K562 (cell line): ENCODE results near the gene TEAD3. TPM values are rescaled to one million over a fixed set of nuclear protein-coding genes. Genes with fewer than 3 reads are reported as not detected.

Experiments used
- ATAC-seq: fragments of 200-7000 bp; cut with Tn5 transposase; 3 replicates; pipeline ENCODE4 v1.9.1; 2020; ENCODE audit warnings: moderate library complexity
- BruUV-seq: library from RNA; stranded (reverse); fragments of 400-500 nt; replicated peaks from 2 replicates; lab custom pipeline; 2021; lab: Mats Ljungman, UMichigan
- CTCF ChIA-PET: fragments of 300-600 bp; formaldehyde crosslinking; extraction: SDS; loops from one replicate; lab custom pipeline; 2021; ENCODE audit warnings: low intra/inter-chr PET ratio; lab: Yijun Ruan, JAX
- POLR2A ChIA-PET: fragments of 300-600, 350-650 bp; sonication (Branson Sonifier 250); formaldehyde crosslinking; extraction: SDS; loops from one replicate; lab custom pipeline; 2021; ENCODE audit warnings: antibody characterized with exemption, inconsistent platforms; lab: Yijun Ruan, JAX
- DNase-seq, 4 experiments: peaks; one replicate each; pipeline versions ENCODE4 v3.0.0 to v3.0.0-alpha.2; 2011 to 2018; ENCODE audit warnings: low spot score in 3 of 4, mixed read lengths in 3 of 4; ENCODE audit errors: extremely low read depth in 1 of 4
- FAIRE-seq: peaks from 2 replicates; lab custom pipeline; 2011; peaks lifted over from hg19 to GRCh38; lab: Jason Lieb, UNC
- H2AFZ ChIP-seq: 2 replicates; pipeline ENCODE4 v1.6.0; 2011; ENCODE audit warnings: low read depth, low read length, control low read depth, inconsistent platforms
- H3K27ac ChIP-seq: fragments of 200-600 bp; 3 replicates; pipeline ENCODE4 v1.8.0; 2011; ENCODE audit warnings: low read depth, mild to moderate bottlenecking, control low read depth, inconsistent platforms, low read length, moderate library complexity, mixed read lengths; ENCODE audit errors: extremely low read depth
- H3K27me3 ChIP-seq, 2 experiments: fragments of 300-600 bp in 1 of 2; 2 replicates in 1 of 2; 3 replicates in 1 of 2; pipeline versions ENCODE4 v1.6.0 to v1.8.0; 2011; ENCODE audit warnings: inconsistent platforms in 2 of 2, low read length in 2 of 2, mild to moderate bottlenecking in 1 of 2, mixed read lengths in 1 of 2, moderate library complexity in 1 of 2; ENCODE audit not compliant: control insufficient read depth in 2 of 2, insufficient read depth in 2 of 2
- H3K36me3 ChIP-seq: fragments of 300-600 bp; 3 replicates; pipeline ENCODE4 v1.8.0; 2011; ENCODE audit warnings: mild to moderate bottlenecking, low read length, inconsistent platforms; ENCODE audit not compliant: control insufficient read depth, insufficient read depth
- H3K4me1 ChIP-seq, 2 experiments: fragments of 200-600 bp in 1 of 2; replicated peaks in 1 of 2; 2 replicates in 1 of 2; 3 replicates in 1 of 2; pipeline versions ENCODE4 v1.5.1 to v1.8.0; 2011; ENCODE audit warnings: inconsistent platforms in 2 of 2, low read length in 2 of 2, mild to moderate bottlenecking in 1 of 2, mixed read lengths in 1 of 2, moderate library complexity in 1 of 2; ENCODE audit not compliant: control insufficient read depth in 2 of 2, insufficient read depth in 2 of 2
- H3K4me2 ChIP-seq: 2 replicates; pipeline ENCODE4 v1.6.1; 2011; ENCODE audit warnings: low read length, control low read depth, inconsistent platforms, mixed read lengths; ENCODE audit not compliant: insufficient read depth
- H3K4me3 ChIP-seq: fragments of 200-600 bp; sonication (generic), shearing (Covaris generic); 2 replicates; pipeline ENCODE4 v1.5.1; 2016; ENCODE audit warnings: control low read depth, inconsistent platforms
- H3K79me2 ChIP-seq: fragments of 200-600 bp; 3 replicates; pipeline ENCODE4 v1.8.0; 2011; ENCODE audit warnings: low read length, inconsistent platforms; ENCODE audit not compliant: control insufficient read depth, insufficient read depth
- H3K9ac ChIP-seq, 2 experiments: 2 replicates each; pipeline versions ENCODE4 v1.6.0 to v1.6.1; 2011; ENCODE audit warnings: low read depth in 2 of 2, low read length in 2 of 2, control low read depth in 1 of 2, inconsistent platforms in 1 of 2, mild to moderate bottlenecking in 1 of 2, mixed read lengths in 1 of 2; ENCODE audit not compliant: insufficient read depth in 1 of 2
- H3K9me1 ChIP-seq: one replicate; pipeline ENCODE4 v1.6.0; 2011; ENCODE audit warnings: inconsistent platforms, mild to moderate bottlenecking, low read length, moderate library complexity; ENCODE audit not compliant: control insufficient read depth, insufficient read depth
- H3K9me3 ChIP-seq: replicated peaks from 2 replicates; pipeline ENCODE4 v1.5.1; 2011; ENCODE audit warnings: low read depth, low read length, inconsistent platforms; ENCODE audit not compliant: control insufficient read depth, insufficient read depth
- H4K20me1 ChIP-seq: replicated peaks from 2 replicates; pipeline ENCODE4 v1.6.1; 2011; ENCODE audit warnings: low read length, inconsistent platforms, mixed read lengths; ENCODE audit not compliant: control insufficient read depth, insufficient read depth
- C11orf30 ChIP-seq: fragments of 450-650 bp; IDR thresholded peaks from 2 replicates; pipeline ENCODE4 v1.6.1; 2016; ENCODE audit warnings: low read depth, mild to moderate bottlenecking
- ETV5 ChIP-seq: sonication (generic); formaldehyde crosslinking; IDR thresholded peaks from 2 replicates; pipeline ENCODE4 v1.4.0; 2020; ENCODE audit warnings: low read depth, mild to moderate bottlenecking, missing genetic modification reagents
- GABPB1 ChIP-seq: sonication (generic); formaldehyde crosslinking; IDR thresholded peaks from 2 replicates; pipeline ENCODE4 v1.8.0; 2022; ENCODE audit warnings: mild to moderate bottlenecking, missing genetic modification reagents
- MAZ ChIP-seq, 2 experiments: fragments of 450-650 bp in 1 of 2; sonication (generic) in 1 of 2; formaldehyde crosslinking; IDR thresholded peaks in 1 of 2; conservative IDR thresholded peaks in 1 of 2; 2 replicates each; pipeline versions ENCODE4 v1.4.0 to v1.5.0; 2020; ENCODE audit warnings: mild to moderate bottlenecking in 1 of 2, missing genetic modification reagents in 1 of 2
- RAD21 ChIP-seq, 2 experiments: fragments of 250-450 bp in 1 of 2; fragments of 450-650 bp in 1 of 2; sonication (Bioruptor Pico) in 1 of 2; formaldehyde crosslinking in 1 of 2; IDR thresholded peaks in 1 of 2; conservative IDR thresholded peaks in 1 of 2; 2 replicates each; pipeline versions ENCODE4 v1.4.0 to v1.8.0; 2020 to 2022; ENCODE audit warnings: mild to moderate bottlenecking in 2 of 2, moderate library complexity in 1 of 2
- SIRT6 ChIP-seq: IDR thresholded peaks from one replicate; pipeline ENCODE4 v1.6.1; 2012; ENCODE audit warnings: low read depth, mild to moderate bottlenecking, control low read depth, inconsistent platforms, low read length, moderate library complexity
- SRSF9 ChIP-seq: fragments of 200-400 bp; formaldehyde crosslinking; IDR thresholded peaks from 2 replicates; pipeline ENCODE4 v1.6.1; 2017; ENCODE audit warnings: low read depth, low read length, borderline replicate concordance
- TARDBP ChIP-seq: fragments of 450-650 bp; IDR thresholded peaks from 2 replicates; pipeline ENCODE4 v1.6.1; 2016
- TRIM28 ChIP-seq: fragments of 450-650 bp; IDR thresholded peaks from 2 replicates; pipeline ENCODE4 v1.6.1; 2017
- XRCC5 ChIP-seq: fragments of 200-400 bp; formaldehyde crosslinking; IDR thresholded peaks from 2 replicates; pipeline ENCODE4 v1.6.1; 2017; ENCODE audit warnings: low read depth, mild to moderate bottlenecking, low read length
- ZNF143 ChIP-seq: sonication (generic); formaldehyde crosslinking; IDR thresholded peaks from 2 replicates; pipeline ENCODE4 v1.9.0; 2022; ENCODE audit warnings: mild to moderate bottlenecking, missing genetic modification reagents
- ZNF224 ChIP-seq: sonication (generic); formaldehyde crosslinking; IDR thresholded peaks from 2 replicates; pipeline ENCODE4 v1.8.0; 2022; ENCODE audit warnings: mild to moderate bottlenecking, missing genetic modification reagents
- ZNF79 ChIP-seq: fragments of 250-450 bp; sonication (Bioruptor Pico); IDR thresholded peaks from 2 replicates; pipeline ENCODE4 v1.4.0; 2020; ENCODE audit warnings: low read depth, mild to moderate bottlenecking, moderate library complexity
- WGBS: fragments of 100-300 bp; shearing (Covaris generic); methylation state at CpG from one replicate; pipeline ENCODE4 v1.1.6; 2016; ENCODE audit warnings: low coverage, mixed read lengths; ENCODE audit not compliant: insufficient coverage; ENCODE audit errors: missing lambda C conversion rate; 5-methylcytosine and 5-hydroxymethylcytosine counted together
- in situ Hi-C: fragments of 300-500 bp; cut with MboI; formaldehyde crosslinking; loops from 4 replicates; pipeline ENCODE4 v1.15.0; 2018; ENCODE audit warnings: inconsistent platforms, mixed read lengths
- intact Hi-C: fragments of 100-400 bp; cut with micrococcal nuclease; formaldehyde crosslinking; loops from 2 replicates; pipeline ENCODE4 v1.14.2; 2022
- polyA plus RNA-seq, 8 experiments: library from polyadenylated mRNA; depleted of rRNA in 4 of 8; stranded (reverse) in 5 of 8; unstranded in 3 of 8; fragments of >200 nt; fragmentation: Nextera tagmentation in 2 of 8; fragmentation: Illumina TruSeq in 1 of 8; extraction: Ambion mirVana in 2 of 8; extraction: Trizol in 1 of 8; gene quantifications; 2 replicates each; pipeline versions ENCODE4 v1.2.1 to v1.2.3, GENCODE V29; 2011 to 2014; ENCODE audit warnings: inconsistent platforms in 1 of 8, missing spikeins in 1 of 8
- total RNA-seq, 7 experiments: library from RNA; depleted of rRNA in 6 of 7; stranded (reverse); fragments of >200 nt in 6 of 7; fragmentation: Illumina TruSeq in 2 of 7; extraction: Trizol in 2 of 7; gene quantifications; 2 replicates each; pipeline versions ENCODE4 v1.2.1 to v1.2.3, GENCODE V29; 2011 to 2021; ENCODE audit warnings: low replicate concordance in 1 of 7
- TF ChIP-seq, protein P1 (sequence below): sonication (generic); formaldehyde crosslinking; IDR thresholded peaks from 2 replicates; pipeline ENCODE4 v1.8.1; 2023; ENCODE audit warnings: mild to moderate bottlenecking, missing genetic modification reagents, moderate library complexity

TEAD3 gene
- total and polyA plus RNA-seq, 9 of the 15 experiments (the other 6 are each of a cell fraction or from before 2014, with no cell fraction given), result 0.63 to 13.2 (median 3.3) TPM

DNA sequence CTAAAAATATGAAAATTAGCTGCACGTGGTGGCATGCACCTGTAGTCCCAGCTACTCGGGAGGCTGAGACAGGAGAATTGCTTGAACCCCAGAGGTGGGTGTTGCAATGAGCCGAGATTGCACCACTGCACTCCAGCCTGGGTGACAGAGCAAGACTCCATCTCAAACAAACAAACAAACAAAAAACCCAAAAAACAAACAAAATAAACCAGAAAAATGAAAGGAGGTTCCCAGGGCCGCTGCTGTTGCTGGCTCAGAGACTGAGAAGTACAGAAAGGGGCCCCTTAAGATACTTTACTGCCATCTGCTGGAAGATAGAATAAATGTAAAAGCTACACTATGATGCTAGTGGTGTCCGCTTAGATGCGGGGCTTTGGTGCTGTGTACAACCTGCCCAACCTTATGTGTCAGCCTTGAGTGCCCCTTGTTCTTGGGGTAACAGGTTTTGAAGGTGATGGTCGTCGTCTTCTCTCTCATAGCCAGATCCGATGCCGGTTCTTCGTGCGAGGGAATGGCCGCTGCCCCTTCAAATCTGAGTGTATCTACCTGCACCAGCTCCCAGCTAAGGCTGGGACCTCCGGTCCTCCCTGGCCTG lies 47.5 kb downstream of the TEAD3 start:
- no peak overlapping the region for H3K27ac ChIP-seq
- no peaks in the 10 kb centered on the region for H4K20me1 ChIP-seq
- no peak overlapping the region for H2AFZ ChIP-seq
- H3K36me3 ChIP-seq, result peaks cover 2% of the 10 kb centered on the region; the same call in 1 of the 3 replicates
- CTCF ChIA-PET, result interaction anchor here (0.5 to 3.8 kb wide), 7 partner anchors 9 to 472 kb away, joined by 3 to 33 read pairs (median 5); partner anchors contain the start of genes DEF6 and PPARD
- no peaks in the 10 kb centered on the region for H3K9me1 ChIP-seq
- WGBS, result 7% methylated on average over 14 of the region's 14 CpGs
- in situ Hi-C loops (no loop called here), intact Hi-C loops (loop anchor here (1.0 to 5.0 kb wide), 4 partner anchors 30 to 462 kb away; partner anchors contain the start of genes DEF6 and PPARD)
- no TSS peak for BruUV-seq
- peaks cover 14 to 15% of the 10 kb centered on the region in 2 experiments; a peak in 4 of 5 replicates for H3K27me3 ChIP-seq
- H3K79me2 ChIP-seq, result peaks cover 20% of the 10 kb centered on the region
- H3K4me2 ChIP-seq, result no peak overlapping the region
- H3K9me3 ChIP-seq, result no peaks in the 10 kb centered on the region
- ATAC-seq (peak; percentile 75), DNase-seq (peak; percentile 77 to 87 (median 80)), FAIRE-seq (peak; percentile 91)
- POLR2A ChIA-PET, result interaction anchor here (0.8 to 1.6 kb wide), 9 partner anchors 9 to 232 kb away, joined by 3 to 7 read pairs (median 4); partner anchors contain the start of gene DEF6
- H3K9ac ChIP-seq, result no peak overlapping the region
- H3K4me1 ChIP-seq, result peaks cover 18 to 29% of the 10 kb centered on the region in 2 experiments
- H3K4me3 ChIP-seq, result no peak overlapping the region
- TF ChIP-seq TRIM28 (0 out of 2 replicates have a peak, but pooled peaks have one; percentile 48), ETV5 (peak; percentile 36; the same call in 1 of the 2 replicates), ZNF79 (0 out of 2 replicates have a peak, but pooled peaks have one; percentile 18), C11orf30 (no peak), RAD21 (CRISPR knock-in tag; conservative IDR thresholded peaks at IDR 0.05 in 1 of 2, IDR thresholded peaks at IDR 0.05 in 1 of 2) (peak; percentile 98 to 99), ZNF143 (CRISPR knock-in tag) (0 out of 2 replicates have a peak, but pooled peaks have one; percentile 30), XRCC5 (peak; percentile 74), SRSF9 (no peak), GABPB1 (CRISPR knock-in tag) (no peak), SIRT6 (no peak), TARDBP (no peak), MAZ (CRISPR knock-in tag; conservative IDR thresholded peaks at IDR 0.05 in 1 of 2, IDR thresholded peaks at IDR 0.05 in 1 of 2) (peak in 1 of 2 experiments; percentile 46; a peak in 2 of 4 replicates), ZNF224 (no peak)
- TF ChIP-seq, protein P1, sequence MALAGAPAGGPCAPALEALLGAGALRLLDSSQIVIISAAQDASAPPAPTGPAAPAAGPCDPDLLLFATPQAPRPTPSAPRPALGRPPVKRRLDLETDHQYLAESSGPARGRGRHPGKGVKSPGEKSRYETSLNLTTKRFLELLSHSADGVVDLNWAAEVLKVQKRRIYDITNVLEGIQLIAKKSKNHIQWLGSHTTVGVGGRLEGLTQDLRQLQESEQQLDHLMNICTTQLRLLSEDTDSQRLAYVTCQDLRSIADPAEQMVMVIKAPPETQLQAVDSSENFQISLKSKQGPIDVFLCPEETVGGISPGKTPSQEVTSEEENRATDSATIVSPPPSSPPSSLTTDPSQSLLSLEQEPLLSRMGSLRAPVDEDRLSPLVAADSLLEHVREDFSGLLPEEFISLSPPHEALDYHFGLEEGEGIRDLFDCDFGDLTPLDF (CRISPR knock-in tag), result 0 out of 2 replicates have a peak, but pooled peaks have one; percentile 25
